ENCODE data around the gene ARPC2.

ARPC2 gene

GRCh38 chr2:218291318-218292047 is 74.5 kb downstream of the ARPC2 start:
- DNase-seq = no peak

- DNase-seq = peak; percentile 81
Measured at GRCh38 chr2:218292048-218293014, 75.3 kb downstream of the ARPC2 start, which contains the start of gene TMBIM1. TMBIM1 (minus strand) TSS chr2:218292503; CDS start chr2:218282141, 10,362 bp downstream.

GRCh38 chr2:218293715-218294429 is 76.9 kb downstream of the ARPC2 start:
- DNase-seq = no peak

GRCh38 chr2:218294430-218295022 is 77.5 kb downstream of the ARPC2 start:
- no peak for DNase-seq

- DNase-seq = peak; percentile 48
Measured at GRCh38 chr2:218295029-218295428, 78.0 kb downstream of the ARPC2 start.

GRCh38 chr2:218296200-218296599 is 79.2 kb downstream of the ARPC2 start:
- DNase-seq = no peak

GRCh38 chr2:218296847-218297246 is 79.9 kb downstream of the ARPC2 start:
- DNase-seq = no peak

GRCh38 chr2:218298314-218298875 is 81.4 kb downstream of the ARPC2 start:
- no peak for DNase-seq

GRCh38 chr2:218300141-218300540 is 83.2 kb downstream of the ARPC2 start:
- DNase-seq = no peak

- peak; percentile 86 for DNase-seq
Measured at GRCh38 chr2:218301176-218301819, 84.3 kb downstream of the ARPC2 start.
